HAP-1 (cell line): ENCODE measurements around the gene LKAAEAR1.

ENCODE experiments used
- DNase-seq, 2 experiments: peaks; one replicate each; pipeline ENCODE4 v3.0.0-alpha.2; 2016 to 2020; ENCODE audit warnings: low spot score in 2 of 2
- H3K27me3 ChIP-seq: fragments of 250-450 bp; sonication (Bioruptor Pico); 2 replicates; pipeline ENCODE4 v1.5.1; 2020; ENCODE audit warnings: low read depth, mild to moderate bottlenecking, moderate library complexity
- H3K36me3 ChIP-seq: fragments of 250-450 bp; sonication (Bioruptor Pico); replicated peaks from 2 replicates; pipeline ENCODE4 v1.5.1; 2020; ENCODE audit warnings: mild to moderate bottlenecking
- H3K4me1 ChIP-seq: fragments of 250-450 bp; sonication (Bioruptor Pico); 2 replicates; pipeline ENCODE4 v1.5.1; 2020; ENCODE audit warnings: mild to moderate bottlenecking
- H3K4me3 ChIP-seq: fragments of 250-450 bp; sonication (Bioruptor Pico); 2 replicates; pipeline ENCODE4 v1.5.1; 2020; ENCODE audit warnings: mild to moderate bottlenecking, moderate library complexity
- H3K9me3 ChIP-seq: fragments of 250-450 bp; sonication (Bioruptor Pico); 2 replicates; pipeline ENCODE4 v1.5.1; 2020; ENCODE audit warnings: mild to moderate bottlenecking, moderate library complexity
- in situ Hi-C: fragments of 300-500 bp; cut with MboI; formaldehyde crosslinking; loops from 3 replicates; pipeline ENCODE4 v1.14.3; 2020; ENCODE audit warnings: low sequenced_read_pairs, inconsistent platforms, mixed read lengths

LKAAEAR1 gene

GRCh38 chr20:64082126-64082731 lies 2.0 kb downstream of the LKAAEAR1 start:
- DNase-seq, result no peak
- no peak overlapping the region for H3K4me3 ChIP-seq
- H3K9me3 ChIP-seq, result peaks cover 2% of the 10 kb centered on the region
- H3K4me1 ChIP-seq, result peaks cover 17% of the 10 kb centered on the region
- H3K36me3 ChIP-seq, result no peaks in the 10 kb centered on the region
- H3K27me3 ChIP-seq, result no peaks in the 10 kb centered on the region
- in situ Hi-C loops, result no loop called here

DNA sequence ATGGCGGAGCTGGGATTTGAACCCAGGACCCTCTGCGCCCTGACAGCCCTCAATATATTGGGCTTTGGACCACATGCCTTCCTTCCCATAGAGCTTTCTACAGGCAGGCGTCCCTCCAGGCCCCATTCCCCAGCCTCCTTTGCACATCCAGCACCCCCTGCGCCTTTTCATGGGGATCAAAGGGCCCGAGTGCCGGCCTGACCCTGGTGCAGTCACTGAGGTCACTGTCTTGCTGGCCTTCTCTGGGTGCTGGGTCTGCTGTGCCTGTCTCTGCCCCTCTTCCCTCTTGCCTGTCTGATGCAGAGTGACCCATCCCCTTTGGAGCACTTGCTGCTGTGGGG lies 2.6 kb downstream of the LKAAEAR1 start:
- DNase-seq, result no peak
- H3K4me1 ChIP-seq, result peaks cover 17% of the 10 kb centered on the region
- no peak overlapping the region for H3K4me3 ChIP-seq
- no peaks in the 10 kb centered on the region for H3K36me3 ChIP-seq
- no peaks in the 10 kb centered on the region for H3K27me3 ChIP-seq
- peaks cover under 1% of the 10 kb centered on the region for H3K9me3 ChIP-seq
- in situ Hi-C loops, result no loop called here

DNA sequence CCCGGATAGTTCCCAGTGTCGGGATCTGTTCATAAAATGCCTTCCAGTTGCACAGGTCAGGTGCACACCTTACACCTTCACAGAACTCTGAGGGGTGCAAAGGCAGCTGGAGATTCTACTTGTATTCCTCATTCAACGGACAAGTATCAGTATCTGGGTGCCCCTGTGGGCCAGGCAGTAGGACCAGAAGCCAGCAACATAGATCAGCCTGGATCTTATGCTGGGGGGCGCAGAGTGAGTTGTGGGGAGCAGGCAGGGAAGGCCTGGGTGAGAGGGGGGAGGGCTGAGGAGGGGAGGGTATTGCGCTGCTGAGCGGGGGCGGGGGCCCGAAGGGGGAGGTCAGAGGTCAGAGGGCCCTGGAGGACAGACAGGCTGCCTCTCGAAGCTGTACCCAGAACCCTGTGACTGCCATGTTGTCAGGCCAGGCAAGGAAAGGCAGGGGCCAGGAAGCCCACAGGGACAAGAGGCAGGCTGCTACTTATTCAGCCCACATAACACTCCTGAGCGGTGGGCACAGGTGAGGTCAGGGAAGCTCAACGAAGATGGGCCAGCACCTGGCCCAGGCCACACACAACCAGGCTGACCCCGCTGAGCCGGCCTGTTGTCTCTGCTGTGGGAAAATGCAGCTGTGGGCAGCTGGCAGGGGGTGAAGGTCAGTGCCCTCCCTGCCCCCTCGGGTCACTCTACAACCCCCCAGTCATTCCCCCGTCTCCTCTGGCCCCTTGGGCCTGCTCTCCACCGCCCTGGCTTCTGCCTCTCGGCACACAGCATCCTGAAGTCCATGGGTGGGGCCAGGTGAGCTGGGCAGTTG lies 3.2 kb downstream of the LKAAEAR1 start:
- peak overlapping the region; percentile 51 for H3K4me3 ChIP-seq
- in situ Hi-C loops, result no loop called here

DNA sequence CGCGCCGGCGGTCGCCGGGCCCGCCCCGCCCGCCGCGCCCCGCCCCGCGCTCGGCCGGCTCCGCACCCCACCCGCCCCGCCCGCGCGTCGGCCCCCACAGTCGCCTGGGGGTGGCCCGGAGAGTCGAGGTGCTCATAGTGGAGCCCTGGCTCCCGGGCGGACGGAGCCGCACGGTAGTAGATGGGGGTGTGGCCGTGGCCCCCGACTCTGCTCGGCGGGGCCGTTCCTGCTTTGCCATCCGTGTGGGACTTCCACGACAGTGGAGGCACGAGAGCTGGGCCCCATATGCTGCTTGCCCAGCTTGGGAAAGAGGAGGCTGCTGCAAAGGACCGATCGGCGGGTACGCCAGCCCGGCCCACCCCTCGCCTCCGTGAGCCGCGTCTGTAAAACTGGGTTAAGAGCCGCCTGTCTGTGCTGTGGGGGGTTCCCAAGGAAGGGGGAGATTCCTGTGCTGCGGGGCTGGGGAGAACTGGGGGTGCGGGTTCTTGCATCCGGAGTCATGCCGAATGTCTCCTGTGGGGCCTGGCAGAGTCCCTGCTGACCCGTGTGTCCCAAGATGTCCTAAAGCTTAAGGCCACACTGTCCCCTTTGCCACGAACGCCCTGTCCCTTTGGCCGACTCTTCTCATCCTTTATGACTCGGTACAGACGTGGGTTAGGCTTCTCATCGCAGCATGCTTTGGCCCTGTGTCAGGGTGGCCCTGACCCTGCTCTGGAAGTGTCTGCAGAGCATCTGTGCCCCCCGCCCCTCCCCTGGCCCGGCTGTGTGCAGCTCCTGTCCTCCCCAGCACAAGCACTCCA lies 4.0 kb downstream of the LKAAEAR1 start, which contains the start of gene OPRL1:
TSS of gene OPRL1 (plus strand) at position 70 of the 800 bp plus-strand sequence. CDS start 12,639 bp downstream, outside the sequence.
- Histone ChIP-seq H3K27me3 (no peaks in the 10 kb centered on the region), H3K4me3 (peak within 1 kb of the TSS; percentile 63), H3K36me3 (no peaks in the 10 kb centered on the region), H3K9me3 (no peaks in the 10 kb centered on the region; the same call in 1 of the 2 replicates), H3K4me1 (peaks cover 17% of the 10 kb centered on the region)
- in situ Hi-C loops, result no loop called here
- peak in 1 of 2 experiments; percentile 1 for DNase-seq

More for the DNA sequence above, 3.2 kb downstream of the LKAAEAR1 start:
- H3K27me3 ChIP-seq, result no peaks in the 10 kb centered on the region
- H3K4me1 ChIP-seq, result peaks cover 17% of the 10 kb centered on the region
- H3K36me3 ChIP-seq, result no peaks in the 10 kb centered on the region
- peak in 1 of 2 experiments; percentile 2 for DNase-seq
- no peaks in the 10 kb centered on the region; the same call in 1 of the 2 replicates for H3K9me3 ChIP-seq

GRCh38 chr20:64079273-64080012 lies 4.8 kb downstream of the LKAAEAR1 start, which contains the start of gene RGS19:
Gene RGS19 (minus strand): TSS chr20:64079518. CDS start chr20:64076886, 2,632 bp downstream.
- in situ Hi-C loops, result no loop called here
- H3K4me1 ChIP-seq, result peaks cover 17% of the 10 kb centered on the region
- DNase-seq, result peak; percentile 71 to 88
- no peaks in the 10 kb centered on the region for H3K27me3 ChIP-seq
- no peaks in the 10 kb centered on the region; the same call in 1 of the 2 replicates for H3K9me3 ChIP-seq
- no peaks in the 10 kb centered on the region for H3K36me3 ChIP-seq
- peak within 1 kb of the TSS; percentile 63 for H3K4me3 ChIP-seq

GRCh38 chr20:64078934-64079272 lies 5.3 kb downstream of the LKAAEAR1 start:
- Histone ChIP-seq H3K9me3 (no peaks in the 10 kb centered on the region; the same call in 1 of the 2 replicates), H3K27me3 (no peaks in the 10 kb centered on the region), H3K36me3 (no peaks in the 10 kb centered on the region), H3K4me3 (peak overlapping the region; percentile 63), H3K4me1 (peaks cover 17% of the 10 kb centered on the region)
- no peak for DNase-seq
- in situ Hi-C loops, result no loop called here

GRCh38 chr20:64077876-64078551 lies 6.2 kb downstream of the LKAAEAR1 start:
- H3K4me1 ChIP-seq, result peaks cover 14% of the 10 kb centered on the region
- in situ Hi-C loops, result no loop called here
- no peak overlapping the region for H3K4me3 ChIP-seq

GRCh38 chr20:64077541-64077875 lies 6.7 kb downstream of the LKAAEAR1 start:
- no peaks in the 10 kb centered on the region; the same call in 1 of the 2 replicates for H3K9me3 ChIP-seq
- H3K27me3 ChIP-seq, result no peaks in the 10 kb centered on the region
- H3K4me3 ChIP-seq, result no peak overlapping the region
- in situ Hi-C loops, result no loop called here
- DNase-seq, result no peak
- H3K4me1 ChIP-seq, result peaks cover 12% of the 10 kb centered on the region
- H3K36me3 ChIP-seq, result peaks cover 2% of the 10 kb centered on the region; the same call in 1 of the 2 replicates

More at GRCh38 chr20:64077876-64078551, 6.2 kb downstream of the LKAAEAR1 start:
- Histone ChIP-seq H3K9me3 (no peaks in the 10 kb centered on the region; the same call in 1 of the 2 replicates), H3K36me3 (peaks cover 2% of the 10 kb centered on the region; the same call in 1 of the 2 replicates), H3K27me3 (no peaks in the 10 kb centered on the region)
- no peak for DNase-seq

- H3K4me3 ChIP-seq, result no peak overlapping the region
- H3K4me1 ChIP-seq, result peaks cover 12% of the 10 kb centered on the region
- H3K27me3 ChIP-seq, result no peaks in the 10 kb centered on the region
- H3K36me3 ChIP-seq, result peaks cover 2% of the 10 kb centered on the region; the same call in 1 of the 2 replicates
- H3K9me3 ChIP-seq, result no peaks in the 10 kb centered on the region; the same call in 1 of the 2 replicates
- in situ Hi-C loops, result no loop called here
- DNase-seq, result no peak
These were observed 7.1 kb downstream of the LKAAEAR1 start for GRCh38 chr20:64077094-64077493.

DNA sequence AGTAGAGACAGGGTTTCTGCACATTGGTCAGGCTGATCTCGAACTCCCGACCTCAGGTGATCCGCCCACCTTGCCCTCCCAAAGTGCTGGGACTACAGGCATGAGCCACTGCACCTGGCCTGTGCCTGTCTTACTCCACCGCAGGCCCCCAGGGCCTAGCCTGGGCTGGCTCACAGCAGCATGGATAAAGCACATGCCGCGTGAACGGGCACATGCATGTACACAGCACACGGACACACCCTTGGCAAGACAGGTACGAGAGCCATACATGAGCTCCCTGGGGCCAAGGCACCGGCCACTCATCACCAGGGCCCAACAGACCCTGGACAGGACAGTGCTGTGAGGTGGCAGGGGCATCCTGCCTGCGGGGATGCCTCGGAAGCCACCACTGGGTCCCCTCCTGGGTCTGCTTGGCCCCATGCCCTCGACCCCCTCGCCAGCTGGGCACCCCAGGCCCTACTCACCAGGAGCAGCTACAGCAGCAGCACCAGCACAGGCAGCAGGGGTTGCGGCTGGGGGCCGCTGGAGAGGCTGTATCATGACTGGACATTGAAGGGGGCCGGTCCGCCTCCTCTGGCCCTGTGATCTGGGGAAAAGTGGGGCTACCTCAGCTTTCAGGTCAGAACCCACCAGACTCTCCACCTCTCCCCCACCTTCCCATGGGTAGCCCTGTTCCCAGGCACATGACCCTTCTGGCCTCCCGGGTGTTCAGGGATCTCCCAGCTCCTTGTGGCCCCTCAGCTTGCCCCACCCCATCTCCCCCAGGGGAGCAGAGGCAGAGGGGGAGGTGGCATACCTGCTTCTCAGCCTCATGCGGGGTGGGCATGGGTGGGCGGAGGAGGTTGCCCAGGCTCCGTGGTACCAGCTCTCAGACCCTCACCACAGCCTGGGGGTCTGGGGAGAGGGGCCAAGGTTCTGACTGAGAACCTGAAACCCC lies 7.9 kb downstream of the LKAAEAR1 start:
- no peaks in the 10 kb centered on the region for H3K27me3 ChIP-seq
- peaks cover 12% of the 10 kb centered on the region for H3K4me1 ChIP-seq
- H3K36me3 ChIP-seq, result peaks cover 2% of the 10 kb centered on the region; the same call in 1 of the 2 replicates
- H3K9me3 ChIP-seq, result no peaks in the 10 kb centered on the region; the same call in 1 of the 2 replicates
- in situ Hi-C loops, result no loop called here
- DNase-seq, result no peak
- H3K4me3 ChIP-seq, result no peak overlapping the region

GRCh38 chr20:64075556-64075955 lies 8.6 kb downstream of the LKAAEAR1 start:
- H3K36me3 ChIP-seq, result peaks cover 2% of the 10 kb centered on the region; the same call in 1 of the 2 replicates
- peaks cover 12% of the 10 kb centered on the region for H3K4me1 ChIP-seq
- no peaks in the 10 kb centered on the region; the same call in 1 of the 2 replicates for H3K9me3 ChIP-seq
- H3K4me3 ChIP-seq, result no peak overlapping the region
- in situ Hi-C loops, result no loop called here
- H3K27me3 ChIP-seq, result no peaks in the 10 kb centered on the region
- DNase-seq, result no peak

DNA sequence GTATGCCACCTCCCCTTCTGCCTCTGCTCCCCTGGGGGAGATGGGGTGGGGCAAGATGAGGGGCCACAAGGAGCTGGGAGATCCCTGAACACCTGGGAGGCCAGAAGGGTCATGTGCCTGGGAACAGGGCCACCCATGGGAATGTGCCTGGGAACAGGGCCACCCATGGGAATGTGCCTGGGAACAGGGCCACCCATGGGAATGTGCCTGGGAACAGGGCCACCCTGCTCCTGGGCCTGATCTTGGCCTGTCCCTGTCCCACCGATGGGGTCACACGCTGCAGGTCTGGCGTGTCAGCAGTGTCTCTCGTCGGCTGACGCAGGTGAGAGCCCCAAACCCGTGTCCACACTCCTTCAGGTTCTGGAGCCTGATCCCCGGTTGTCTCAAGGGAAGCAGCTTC lies 9.2 kb downstream of the LKAAEAR1 start:
- in situ Hi-C loops, result no loop called here

More for the DNA sequence above, 9.2 kb downstream of the LKAAEAR1 start:
- Histone ChIP-seq H3K4me3 (no peak overlapping the region), H3K4me1 (peaks cover 7% of the 10 kb centered on the region), H3K9me3 (no peaks in the 10 kb centered on the region), H3K36me3 (peaks cover 2% of the 10 kb centered on the region; the same call in 1 of the 2 replicates), H3K27me3 (no peaks in the 10 kb centered on the region)
- DNase-seq, result no peak
